CD4-positive, alpha-beta T cell treated with Interleukin-15 for 4 hours (primary cell): Measurements from ENCODE around the gene PEX11B.
"Not testable (repeated sequence)": the region's sequence is repeated elsewhere in the genome, so short reads cannot be mapped to it uniquely, and the experiment has no call there.

Source experiments
- DNase-seq: peaks from one replicate; pipeline ENCODE4 v3.0.0-alpha.2; 2020; ENCODE audit warnings: low spot score

The PEX11B gene

DNA sequence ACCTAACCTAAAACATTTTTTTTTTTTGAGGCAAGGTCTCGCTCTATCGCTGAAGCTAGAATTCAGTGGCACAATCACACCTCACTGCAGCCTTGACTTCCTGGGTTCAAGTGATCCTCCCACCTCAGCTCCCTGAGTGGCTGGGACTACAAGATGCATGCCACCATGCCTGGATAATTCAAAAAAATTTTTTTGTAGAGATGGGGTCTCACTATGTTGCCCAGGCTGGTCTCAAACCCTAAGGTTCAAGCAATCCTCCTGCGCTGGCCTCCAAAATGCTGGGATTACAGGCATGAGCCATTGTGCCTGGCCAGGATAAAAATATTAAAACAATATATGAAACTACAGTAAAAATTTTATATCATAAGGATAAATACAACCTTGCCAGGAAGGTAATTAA, 34.4 kb upstream of the PEX11B start:
- DNase-seq: no peak

DNA sequence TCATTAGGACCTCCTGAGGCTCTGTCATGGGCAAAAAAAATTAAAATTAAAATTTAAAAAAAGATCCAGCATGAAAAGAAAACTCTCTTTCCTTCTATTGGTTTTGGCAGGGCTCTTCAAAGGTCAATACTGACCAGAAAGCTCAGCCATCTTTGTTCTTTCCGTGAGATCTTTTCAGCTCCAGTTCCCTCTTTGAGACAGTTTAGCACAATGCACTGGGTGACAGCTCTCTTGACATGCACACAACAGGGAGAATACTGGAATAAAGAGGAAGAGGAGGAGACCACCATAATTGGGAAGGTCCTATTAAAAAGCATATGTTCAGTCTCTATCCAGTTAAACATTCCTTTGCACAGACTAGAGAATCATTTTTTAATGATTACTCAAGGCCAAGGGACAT, 33.0 kb upstream of the PEX11B start:
- no peak for DNase-seq

- no peak for DNase-seq
Measured at GRCh38 chr1:145949219-145949618, 30.7 kb upstream of the PEX11B start.

DNA sequence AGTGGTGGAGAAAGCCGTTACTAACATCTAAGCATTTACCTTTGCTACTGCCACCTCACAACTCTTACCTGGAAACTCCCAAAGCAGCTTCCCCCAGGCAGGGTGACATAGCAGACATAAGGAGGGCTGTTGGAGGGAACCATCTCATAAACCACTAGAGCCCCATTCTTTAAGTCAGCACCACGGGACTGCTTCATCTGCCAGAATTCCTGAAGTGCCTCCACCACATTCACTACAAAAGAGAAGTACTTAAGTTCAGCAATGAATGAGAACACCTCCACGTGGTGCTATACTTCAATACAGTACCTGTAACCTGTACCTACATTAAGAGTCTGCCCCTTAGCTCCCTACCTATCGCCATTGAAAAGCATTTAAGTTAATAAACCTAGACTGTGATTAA, 29.0 kb upstream of the PEX11B start:
- no peak for DNase-seq

DNA sequence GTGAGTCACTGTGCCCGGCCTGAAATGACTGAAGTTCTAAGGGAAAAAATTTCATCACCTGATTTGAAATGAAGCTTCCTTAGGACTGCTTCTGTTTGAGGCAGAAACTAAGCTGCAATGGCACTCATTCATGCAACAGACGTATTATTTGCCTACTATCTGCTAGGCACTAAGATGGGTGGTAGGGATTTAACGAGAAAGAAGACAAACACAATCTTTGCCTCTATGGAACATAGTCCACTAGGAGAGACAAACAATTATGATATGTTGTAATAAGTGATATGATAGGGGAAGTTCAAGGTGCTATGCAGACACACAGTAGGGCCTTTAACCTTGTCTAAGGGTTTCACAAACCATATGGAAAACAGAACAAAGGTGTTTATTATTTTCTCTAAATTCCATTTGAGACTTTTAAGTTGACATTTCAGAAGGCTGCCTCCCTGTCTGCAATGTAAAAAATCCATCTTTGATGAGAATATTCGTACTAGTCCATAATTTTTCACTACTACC, 28.0 kb upstream of the PEX11B start:
- no peak for DNase-seq

- no peak for DNase-seq
Measured at GRCh38 chr1:145944532-145944931, 26.0 kb upstream of the PEX11B start.

DNA sequence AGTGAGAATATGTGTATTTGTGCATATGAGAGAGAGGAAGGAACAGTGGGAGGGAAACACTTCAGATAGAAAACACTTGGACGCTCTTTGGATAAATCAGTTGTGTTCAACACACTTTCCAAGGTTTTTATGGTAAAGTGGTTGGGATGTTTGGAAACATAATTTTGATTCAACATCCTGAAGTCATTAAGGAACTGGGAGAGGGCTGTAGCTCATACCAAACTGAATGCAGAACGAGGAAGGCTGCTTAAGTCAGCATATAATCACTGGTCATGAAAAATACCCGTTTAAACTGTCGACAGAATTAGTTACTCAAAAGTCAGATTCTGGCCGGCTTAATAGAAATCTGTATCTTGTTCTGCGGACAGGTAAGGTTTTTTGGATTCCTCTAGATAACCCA, 24.4 kb upstream of the PEX11B start:
- DNase-seq: no peak

- DNase-seq: no peak
Measured at GRCh38 chr1:145942405-145942804, 23.9 kb upstream of the PEX11B start.

GRCh38 chr1:145937436-145937835, 18.9 kb upstream of the PEX11B start:
- DNase-seq: no peak

DNA sequence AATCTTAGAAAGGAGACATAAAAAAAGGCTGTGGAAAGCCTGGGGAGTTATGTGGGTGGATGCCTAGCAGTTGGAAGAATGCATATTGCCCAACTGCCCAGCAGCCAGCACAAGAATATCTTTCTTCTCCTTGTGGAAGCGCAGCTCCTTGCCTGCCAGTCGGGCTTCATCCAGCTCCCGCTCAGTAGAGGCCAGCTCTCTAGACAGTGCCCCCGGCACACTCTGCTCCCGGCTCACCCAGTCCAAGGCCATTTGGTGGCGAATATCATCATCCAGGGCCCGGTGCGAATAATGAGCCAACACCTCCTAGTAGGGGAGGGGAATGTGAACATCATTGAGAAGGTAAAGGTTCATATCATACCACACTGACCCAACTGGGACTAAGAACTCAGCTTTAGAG, 17.7 kb upstream of the PEX11B start:
- no peak for DNase-seq

DNA sequence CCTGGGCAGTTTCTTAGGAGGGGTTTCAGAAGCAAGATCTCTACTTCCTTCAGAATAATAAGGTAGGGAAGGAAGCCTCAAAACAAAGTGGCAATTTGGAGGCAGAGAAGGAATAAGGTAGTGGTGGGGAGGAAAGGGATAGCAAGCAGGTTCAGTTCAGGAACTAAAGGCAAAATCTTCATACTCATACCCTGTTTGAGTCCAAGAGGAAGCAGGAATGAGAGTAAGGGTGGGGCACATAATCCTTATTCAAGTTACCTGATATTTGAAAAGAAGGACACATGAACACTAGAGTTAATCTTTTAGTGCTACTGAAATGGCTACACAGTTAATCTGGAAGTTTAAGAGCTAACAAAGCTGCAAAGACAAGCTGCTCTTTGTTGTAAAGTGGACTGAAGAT, 17.2 kb upstream of the PEX11B start:
- DNase-seq: no peak

DNA sequence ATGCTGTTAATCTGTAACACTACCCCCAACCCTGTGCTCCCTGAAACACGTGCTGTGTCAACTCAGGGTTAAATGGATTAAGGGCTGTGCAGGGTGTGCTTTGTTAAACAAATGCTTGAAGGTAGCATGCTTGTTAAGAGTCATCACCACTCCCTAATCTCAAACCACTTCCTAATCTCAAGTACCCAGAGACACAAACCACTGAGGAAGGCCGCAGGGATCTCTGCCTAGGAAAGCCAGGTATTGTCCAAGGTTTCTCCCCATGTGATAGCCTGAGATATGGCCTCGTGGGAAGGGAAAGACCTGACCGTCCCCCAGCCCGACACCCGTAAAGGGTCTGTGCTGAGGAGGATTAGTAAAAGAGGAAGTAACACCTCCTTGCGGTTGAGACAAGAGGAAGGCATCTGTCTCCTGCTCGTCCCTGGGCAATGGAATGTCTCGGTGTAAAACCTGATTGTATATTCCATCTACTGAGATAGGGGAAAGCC, 14.0 kb upstream of the PEX11B start:
- peak; percentile 51 for DNase-seq

DNA sequence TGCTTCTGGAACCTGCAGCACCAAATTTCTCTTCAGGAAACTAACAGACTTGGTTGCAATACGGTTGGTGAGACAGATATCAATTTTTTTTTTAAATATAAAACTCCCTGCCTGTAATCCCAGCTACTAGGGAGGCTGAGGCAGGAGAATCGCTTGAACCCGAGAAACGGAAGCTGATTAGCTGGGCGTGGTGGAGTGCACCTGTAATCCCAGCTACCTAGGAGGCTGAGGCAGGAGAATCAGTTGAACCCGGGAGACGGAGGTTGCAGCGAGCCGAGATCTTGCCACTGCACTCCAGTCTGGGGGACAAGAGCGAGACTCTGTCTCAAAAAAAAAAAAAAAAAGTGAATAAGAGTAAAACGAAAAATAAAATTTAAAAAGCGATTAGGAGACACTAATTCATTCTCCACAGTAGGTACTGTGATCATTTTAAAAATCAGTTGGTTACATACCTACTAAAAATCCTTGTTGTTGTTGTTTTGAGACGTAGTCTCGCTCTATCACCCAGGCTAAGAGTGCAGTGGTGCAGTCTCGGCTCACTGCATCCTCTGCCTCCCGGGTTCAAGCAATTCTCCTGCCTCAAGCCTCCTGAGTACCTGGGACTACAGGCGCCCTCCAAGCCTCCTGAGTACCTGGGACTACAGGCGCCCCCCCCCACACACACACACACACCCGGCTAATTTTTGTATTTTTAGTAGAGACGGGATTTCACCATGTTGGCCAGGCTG, 9.6 kb upstream of the PEX11B start:
- DNase-seq: peak; percentile 2

DNA sequence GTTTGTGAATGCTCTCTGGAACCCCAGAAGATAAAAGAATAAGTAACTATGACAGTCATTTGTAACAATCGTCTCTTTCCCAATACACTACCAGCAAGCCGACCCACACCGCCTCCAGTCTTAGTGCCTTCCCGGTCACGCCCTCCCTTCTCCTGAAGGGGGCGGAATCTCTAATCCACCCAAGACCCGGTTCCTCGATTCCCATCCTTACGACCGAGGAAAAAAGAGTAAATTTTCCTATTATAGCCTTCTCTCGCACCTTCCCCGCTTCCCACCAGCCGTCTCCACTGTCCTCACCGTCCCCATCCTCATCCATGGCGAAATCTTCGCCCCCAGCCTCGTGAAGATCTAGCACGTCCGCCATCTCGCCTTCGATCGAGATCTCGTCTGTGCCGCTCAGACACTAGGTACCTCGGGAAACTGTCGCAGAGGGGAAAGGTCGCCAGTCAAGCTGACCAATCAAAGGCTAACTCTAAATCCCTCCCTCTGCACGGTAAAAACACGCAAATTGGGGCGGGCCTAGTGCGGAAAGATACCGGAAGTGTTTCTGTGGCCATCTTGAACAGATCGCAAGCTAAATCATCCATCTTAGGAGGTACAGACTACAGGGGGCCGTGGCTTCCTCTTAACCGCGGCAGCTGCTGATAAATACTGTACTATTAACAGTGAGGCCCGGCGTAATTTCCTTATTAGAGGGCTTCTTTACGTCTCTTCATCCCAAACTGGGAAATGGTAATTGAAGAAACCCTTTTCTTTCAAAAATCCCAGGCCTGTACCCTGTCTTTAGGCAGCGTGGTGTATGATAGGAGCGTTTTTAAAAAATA, 8.8 kb upstream of the PEX11B start, which contains the start of gene RBM8A:
Gene RBM8A, minus strand, starts transcription at position 422 of the 824 bp plus-strand sequence. Its CDS starts 58 bp downstream, at position 364.
- peak; percentile 97 for DNase-seq

GRCh38 chr1:145926686-145927062, 8.2 kb upstream of the PEX11B start:
- DNase-seq: peak; percentile 10

GRCh38 chr1:145922266-145922665, 3.7 kb upstream of the PEX11B start:
- no peak for DNase-seq

DNA sequence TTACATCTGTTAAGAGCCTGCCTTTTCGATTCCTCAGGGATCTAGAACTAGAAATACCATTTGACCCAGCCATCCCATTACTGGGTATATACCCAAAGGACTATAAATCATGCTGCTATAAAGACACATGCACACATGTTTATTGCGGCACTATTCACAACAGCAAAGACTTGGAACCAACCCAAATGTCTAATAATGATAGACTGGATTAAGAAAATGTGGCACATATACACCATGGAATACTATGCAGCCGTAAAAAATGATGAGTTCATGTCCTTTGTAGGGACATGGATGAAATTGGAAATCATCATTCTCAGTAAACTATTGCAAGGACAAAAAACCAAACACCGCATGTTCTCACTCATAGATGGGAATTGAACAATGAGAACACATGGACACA, 1.8 kb upstream of the PEX11B start:
- DNase-seq: not testable (repeated sequence)

- no peak for DNase-seq
Measured at GRCh38 chr1:145918992-145919939, 749 bp upstream of the PEX11B start.

DNA sequence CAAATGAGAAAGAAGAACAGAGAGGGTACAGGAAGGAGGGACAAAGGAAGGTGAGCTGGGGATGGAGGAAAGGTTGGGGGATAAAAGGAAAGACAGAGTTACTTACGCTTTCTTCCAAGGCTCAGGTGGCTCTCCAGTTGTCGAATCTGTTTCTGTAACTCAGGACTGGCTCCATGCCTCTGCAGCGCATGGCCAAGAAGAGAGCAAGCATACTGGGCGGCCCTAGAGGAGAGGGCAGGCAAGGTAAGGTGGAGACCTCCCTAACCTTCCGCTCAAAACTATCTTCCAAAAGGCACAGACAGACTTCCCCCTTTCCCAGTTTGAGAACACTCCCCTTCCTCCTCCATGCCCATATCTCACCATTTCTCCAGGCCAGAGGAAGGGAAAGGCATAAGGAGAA, 922 bp downstream of the PEX11B start:
- DNase-seq: no peak

GRCh38 chr1:145916745-145917144, 1.8 kb downstream of the PEX11B start:
- no peak for DNase-seq

DNA sequence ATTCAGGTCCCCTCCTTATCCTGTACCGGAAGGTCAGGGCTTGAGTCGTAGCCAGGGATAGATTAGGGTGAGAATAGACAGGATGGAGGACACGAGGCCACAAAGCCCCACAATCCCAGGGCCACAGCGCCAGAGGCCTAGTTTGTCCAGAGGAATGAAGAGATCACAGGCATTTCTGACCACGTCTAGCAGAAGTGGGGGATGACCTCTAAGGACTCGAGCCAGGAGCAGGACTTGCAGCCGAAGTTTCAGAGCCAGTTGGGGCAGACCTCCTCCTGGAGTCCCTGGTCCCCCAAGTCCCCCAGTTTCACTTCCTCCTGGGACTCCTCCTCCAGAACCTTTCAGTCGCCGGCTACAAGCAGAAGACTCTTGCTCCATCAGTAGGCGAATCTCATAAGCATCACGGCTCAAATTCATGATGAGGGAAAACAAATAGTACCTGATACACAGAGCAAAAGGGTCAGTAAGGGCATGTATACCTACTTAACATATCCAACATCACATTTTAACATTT, 6.3 kb downstream of the PEX11B start:
- DNase-seq: no peak

- DNase-seq: no peak
Measured at GRCh38 chr1:145908653-145909052, 9.9 kb downstream of the PEX11B start.
